HCT116 (cell line): Measurements from ENCODE around the gene C12orf57.

Source experiments
- EZH2 ChIP-seq: fragments of 200-600 bp; sonication (generic); IDR thresholded peaks from 2 replicates; pipeline ENCODE4 v1.6.1; 2017; ENCODE audit warnings: antibody characterized with exemption, mixed run types
- TCF7L2 ChIP-seq: IDR thresholded peaks from 2 replicates; pipeline ENCODE4 v1.7.0; 2011; ENCODE audit warnings: borderline replicate concordance, inconsistent platforms; ENCODE audit not compliant: insufficient read depth, insufficient read length; ENCODE audit errors: extremely low read depth
- TF ChIP-seq, protein P1 (sequence below), 3 experiments: fragments of 200-600 bp in 1 of 3; sonication (generic) in 1 of 3; IDR thresholded peaks in 2 of 3; conservative IDR thresholded peaks in 1 of 3; 2 replicates each; pipeline ENCODE4 v1.5.1; 2012 to 2017; ENCODE audit warnings: low read depth in 2 of 3, low read length in 2 of 3, antibody characterized with exemption in 1 of 3, borderline replicate concordance in 1 of 3, control low read depth in 1 of 3, mild to moderate bottlenecking in 1 of 3, mixed read lengths in 1 of 3, mixed run types in 1 of 3, moderate library complexity in 1 of 3; ENCODE audit not compliant: insufficient read depth in 1 of 3

GRCh38 chr12:6963016-6963731, 19.4 kb downstream of the C12orf57 start:
- TF ChIP-seq, protein P1, sequence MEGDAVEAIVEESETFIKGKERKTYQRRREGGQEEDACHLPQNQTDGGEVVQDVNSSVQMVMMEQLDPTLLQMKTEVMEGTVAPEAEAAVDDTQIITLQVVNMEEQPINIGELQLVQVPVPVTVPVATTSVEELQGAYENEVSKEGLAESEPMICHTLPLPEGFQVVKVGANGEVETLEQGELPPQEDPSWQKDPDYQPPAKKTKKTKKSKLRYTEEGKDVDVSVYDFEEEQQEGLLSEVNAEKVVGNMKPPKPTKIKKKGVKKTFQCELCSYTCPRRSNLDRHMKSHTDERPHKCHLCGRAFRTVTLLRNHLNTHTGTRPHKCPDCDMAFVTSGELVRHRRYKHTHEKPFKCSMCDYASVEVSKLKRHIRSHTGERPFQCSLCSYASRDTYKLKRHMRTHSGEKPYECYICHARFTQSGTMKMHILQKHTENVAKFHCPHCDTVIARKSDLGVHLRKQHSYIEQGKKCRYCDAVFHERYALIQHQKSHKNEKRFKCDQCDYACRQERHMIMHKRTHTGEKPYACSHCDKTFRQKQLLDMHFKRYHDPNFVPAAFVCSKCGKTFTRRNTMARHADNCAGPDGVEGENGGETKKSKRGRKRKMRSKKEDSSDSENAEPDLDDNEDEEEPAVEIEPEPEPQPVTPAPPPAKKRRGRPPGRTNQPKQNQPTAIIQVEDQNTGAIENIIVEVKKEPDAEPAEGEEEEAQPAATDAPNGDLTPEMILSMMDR (IDR thresholded peaks at IDR 0.05 in 2 of 3, conservative IDR thresholded peaks at IDR 0.05 in 1 of 3; ENCODE audit: borderline replicate concordance in 1 of 3, insufficient read depth in 1 of 3, low read depth in 2 of 3, low read length in 2 of 3): no peak
- no peak for TF ChIP-seq EZH2
- TF ChIP-seq TCF7L2: peak; percentile 44
